Measurements from ENCODE around the gene TMEM18. TPM values are rescaled to one million over a fixed set of nuclear protein-coding genes. Genes with fewer than 3 reads are reported as not detected.

Gene TMEM18
- total and polyA plus RNA-seq, 2 experiments from 2014 or later: 9.9 to 37.7 TPM

DNA sequence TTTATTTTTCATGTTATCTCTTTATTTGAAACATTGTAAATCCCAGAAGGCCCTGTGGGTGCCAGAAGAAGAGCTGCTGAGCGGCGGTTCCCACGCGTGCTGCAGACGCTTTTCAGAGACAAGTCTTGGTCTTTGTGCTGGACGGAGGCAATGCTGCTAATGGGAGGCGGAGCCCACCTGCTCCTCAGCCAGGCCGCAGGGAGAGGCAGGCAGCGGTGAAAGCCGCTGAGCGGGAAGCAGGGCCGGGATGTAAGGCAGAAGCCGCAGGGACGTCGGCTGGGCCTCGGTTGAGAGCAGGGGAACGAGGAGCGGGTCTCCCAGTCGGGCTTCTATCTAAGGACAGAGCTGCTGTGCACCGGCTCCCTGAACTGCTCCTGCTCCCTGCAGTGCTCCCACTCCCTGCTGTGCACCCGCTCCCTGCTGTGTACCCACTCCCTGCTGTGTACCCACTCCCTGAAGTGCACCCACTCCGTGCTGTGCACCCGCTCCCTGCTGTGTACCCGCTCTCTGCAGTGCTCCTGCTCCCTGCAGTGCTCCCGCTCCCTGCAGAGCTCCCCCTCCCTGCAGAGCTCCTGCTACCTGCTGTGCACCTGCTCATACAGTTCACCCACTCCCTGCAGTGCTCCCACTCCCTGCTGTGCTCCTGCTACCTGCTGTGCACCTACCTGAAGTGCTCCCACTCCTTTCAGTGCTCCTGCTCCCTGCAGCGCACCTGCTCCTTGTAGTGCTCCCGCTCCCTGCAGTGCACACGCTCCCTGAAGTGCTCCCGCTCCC, 16.4 kb downstream of the TMEM18 start:
- no peak overlapping the region for H3K9ac ChIP-seq
- in situ Hi-C loops (cut with MboI): no loop called here
- H3K4me2 ChIP-seq (ENCODE audit: unreplicated experiment): no peak overlapping the region
- no peak overlapping the region for H3K27ac ChIP-seq
- no peaks in the 10 kb centered on the region for H3K79me2 ChIP-seq (ENCODE audit: insufficient read depth)
- no peaks in the 10 kb centered on the region for H3K9me3 ChIP-seq (ENCODE audit: low read depth)
- no peaks in the 10 kb centered on the region; the same call in 1 of the 2 replicates for H3K27me3 ChIP-seq (replicated peaks; ENCODE audit: insufficient read depth)
- H3K9me2 ChIP-seq (ENCODE audit: insufficient read depth): no peaks in the 10 kb centered on the region
- 69 to 70% methylated on average over 29 of the region's 29 CpGs for WGBS, 2 experiments (ENCODE audit: low coverage in 1 of 2, low lambda C conversion rate in 2 of 2, missing lambda C conversion rate in 2 of 2)
- no peaks in the 10 kb centered on the region for H3K36me3 ChIP-seq (ENCODE audit: low read depth)
- no peaks in the 10 kb centered on the region for H3K4me1 ChIP-seq (ENCODE audit: insufficient read depth)
- no peaks in the 10 kb centered on the region for H3F3A ChIP-seq (ENCODE audit: insufficient read depth)
- no peaks in the 10 kb centered on the region for H4K20me1 ChIP-seq (ENCODE audit: insufficient read depth)
- no peak for DNase-seq
- H3K4me3 ChIP-seq: no peak overlapping the region
- H2AFZ ChIP-seq: no peak overlapping the region
- no peak for TF ChIP-seq EZH2 (IDR thresholded peaks at IDR 0.05; ENCODE audit: insufficient read depth, poor library complexity, severe bottlenecking)
- TF ChIP-seq EZH2phosphoT487 (IDR thresholded peaks at IDR 0.05; ENCODE audit: insufficient read depth, low read depth): no peak

GRCh38 chr2:660029-660428, 17.2 kb downstream of the TMEM18 start:
- no peak overlapping the region for H3K9ac ChIP-seq
- no peak overlapping the region for H2AFZ ChIP-seq
- no peaks in the 10 kb centered on the region for H3K79me2 ChIP-seq (ENCODE audit: insufficient read depth)
- no peaks in the 10 kb centered on the region for H3K4me1 ChIP-seq (ENCODE audit: insufficient read depth)
- H3K4me3 ChIP-seq: no peak overlapping the region
- no peaks in the 10 kb centered on the region for H3K9me2 ChIP-seq (ENCODE audit: insufficient read depth)
- H3K27me3 ChIP-seq (replicated peaks; ENCODE audit: insufficient read depth): no peaks in the 10 kb centered on the region; the same call in 1 of the 2 replicates
- WGBS, 2 experiments (ENCODE audit: low coverage in 1 of 2, low lambda C conversion rate in 2 of 2, missing lambda C conversion rate in 2 of 2): 85 to 91% methylated on average over 12 of the region's 12 CpGs
- in situ Hi-C loops (cut with MboI): no loop called here
- no peaks in the 10 kb centered on the region for H4K20me1 ChIP-seq (ENCODE audit: insufficient read depth)
- TF ChIP-seq EZH2phosphoT487 (IDR thresholded peaks at IDR 0.05; ENCODE audit: insufficient read depth, low read depth): no peak
- TF ChIP-seq EZH2 (IDR thresholded peaks at IDR 0.05; ENCODE audit: insufficient read depth, poor library complexity, severe bottlenecking): no peak
- H3K27ac ChIP-seq: no peak overlapping the region
- H3K36me3 ChIP-seq (ENCODE audit: low read depth): no peaks in the 10 kb centered on the region
- H3K4me2 ChIP-seq (ENCODE audit: unreplicated experiment): no peak overlapping the region
- no peak for DNase-seq
- H3F3A ChIP-seq (ENCODE audit: insufficient read depth): no peaks in the 10 kb centered on the region
- H3K9me3 ChIP-seq (ENCODE audit: low read depth): no peaks in the 10 kb centered on the region

DNA sequence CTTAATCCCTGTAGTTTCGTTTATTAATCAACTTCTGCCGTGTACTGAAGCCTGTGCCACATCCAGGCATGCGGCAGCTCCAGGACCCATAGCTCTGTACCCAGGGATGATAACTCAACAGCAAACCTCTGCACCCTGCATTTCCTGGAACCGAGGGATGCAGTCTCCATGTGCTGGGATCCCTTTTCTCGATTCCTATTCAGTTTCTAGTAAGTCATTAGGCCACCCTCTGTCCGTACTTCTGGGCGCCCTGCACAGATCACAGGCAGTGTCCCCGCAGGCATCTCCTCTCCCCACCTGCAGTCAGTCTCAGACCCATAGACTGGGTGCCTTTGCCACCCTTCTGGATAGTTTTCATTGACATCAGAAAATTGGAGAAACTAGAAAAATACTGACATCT, 18.8 kb downstream of the TMEM18 start:
- H3K4me1 ChIP-seq (ENCODE audit: insufficient read depth): no peaks in the 10 kb centered on the region
- in situ Hi-C loops (cut with MboI): no loop called here
- no peak overlapping the region for H2AFZ ChIP-seq
- no peaks in the 10 kb centered on the region for H4K20me1 ChIP-seq (ENCODE audit: insufficient read depth)
- DNase-seq: no peak
- no peak overlapping the region for H3K9ac ChIP-seq
- H3K79me2 ChIP-seq (ENCODE audit: insufficient read depth): no peaks in the 10 kb centered on the region
- no peaks in the 10 kb centered on the region for H3K9me3 ChIP-seq (ENCODE audit: low read depth)
- H3K9me2 ChIP-seq (ENCODE audit: insufficient read depth): no peaks in the 10 kb centered on the region
- H3K36me3 ChIP-seq (ENCODE audit: low read depth): no peaks in the 10 kb centered on the region
- TF ChIP-seq EZH2phosphoT487 (IDR thresholded peaks at IDR 0.05; ENCODE audit: insufficient read depth, low read depth) (no peak), EZH2 (IDR thresholded peaks at IDR 0.05; ENCODE audit: insufficient read depth, poor library complexity, severe bottlenecking) (no peak)
- no peak overlapping the region for H3K27ac ChIP-seq
- no peak overlapping the region for H3K4me2 ChIP-seq (ENCODE audit: unreplicated experiment)
- no peak overlapping the region for H3K4me3 ChIP-seq
- H3F3A ChIP-seq (ENCODE audit: insufficient read depth): no peaks in the 10 kb centered on the region
- H3K27me3 ChIP-seq (replicated peaks; ENCODE audit: insufficient read depth): no peaks in the 10 kb centered on the region; the same call in 1 of the 2 replicates
- 75 to 81% methylated on average over 8 of the region's 8 CpGs for WGBS, 2 experiments (ENCODE audit: low coverage in 1 of 2, low lambda C conversion rate in 2 of 2, missing lambda C conversion rate in 2 of 2)

GRCh38 chr2:657766-658165, 19.4 kb downstream of the TMEM18 start:
- DNase-seq: no peak
- in situ Hi-C loops (cut with MboI): no loop called here
- Histone ChIP-seq H3K27me3 (replicated peaks; ENCODE audit: insufficient read depth) (no peaks in the 10 kb centered on the region; the same call in 1 of the 2 replicates), H3K9ac (no peak overlapping the region), H3K4me2 (ENCODE audit: unreplicated experiment) (no peak overlapping the region), H3K9me3 (ENCODE audit: low read depth) (no peaks in the 10 kb centered on the region), H3K4me1 (ENCODE audit: insufficient read depth) (no peaks in the 10 kb centered on the region), H3K27ac (no peak overlapping the region), H4K20me1 (ENCODE audit: insufficient read depth) (no peaks in the 10 kb centered on the region), H2AFZ (no peak overlapping the region), H3K36me3 (ENCODE audit: low read depth) (no peaks in the 10 kb centered on the region), H3K9me2 (ENCODE audit: insufficient read depth) (no peaks in the 10 kb centered on the region), H3K4me3 (no peak overlapping the region), H3F3A (ENCODE audit: insufficient read depth) (no peaks in the 10 kb centered on the region), H3K79me2 (ENCODE audit: insufficient read depth) (no peaks in the 10 kb centered on the region)
- 79 to 81% methylated on average over 6 of the region's 6 CpGs for WGBS, 2 experiments (ENCODE audit: low coverage in 1 of 2, low lambda C conversion rate in 2 of 2, missing lambda C conversion rate in 2 of 2)
- TF ChIP-seq EZH2 (IDR thresholded peaks at IDR 0.05; ENCODE audit: insufficient read depth, poor library complexity, severe bottlenecking): no peak
